Uterus (tissue), 4 donors: ENCODE data around the gene NIPBL. TPM values are rescaled to one million over a fixed set of nuclear protein-coding genes. Genes with fewer than 3 reads are reported as not detected.
"Not testable (repeated sequence)": the region's sequence is repeated elsewhere in the genome, so short reads cannot be mapped to it uniquely, and the experiment has no call there.

ENCODE experiments used
- DNase-seq, 2 donors: peaks; one replicate each; pipeline ENCODE4 v3.0.0-alpha.2; 2019 to 2020
- H3K27ac ChIP-seq, 2 donors: fragments of 200-600 bp; sonication (generic); 1 replicate in 1 of 2; 2 replicates in 1 of 2; pipeline ENCODE4 v1.5.1; 2016 to 2018
- H3K27me3 ChIP-seq, 2 donors: fragments of 200-600 bp; sonication (generic); one replicate each; pipeline ENCODE4 v1.5.1; 2018 to 2019; ENCODE audit warnings: control low read depth in 1 of 2
- H3K36me3 ChIP-seq, 2 donors: fragments of 200-600 bp; sonication (generic); one replicate each; pipeline ENCODE4 v1.5.1; 2019; ENCODE audit warnings: control low read depth in 1 of 2
- H3K4me1 ChIP-seq, 2 donors: fragments of 200-600 bp; sonication (generic); one replicate each; pipeline ENCODE4 v1.5.1; 2018 to 2019; ENCODE audit warnings: control low read depth in 1 of 2
- H3K4me3 ChIP-seq, 2 donors: fragments of 200-600 bp; sonication (generic); 1 replicate in 1 of 2; 2 replicates in 1 of 2; pipeline ENCODE4 v1.5.1; 2018 to 2019; ENCODE audit warnings: mild to moderate bottlenecking in 1 of 2
- H3K9me3 ChIP-seq, 2 donors: fragments of 200-600 bp; sonication (generic); one replicate each; pipeline ENCODE4 v1.5.1; 2019; ENCODE audit warnings: control low read depth in 1 of 2
- CTCF ChIP-seq, 4 experiments: fragments of 200-600 bp in 2 of 4; fragments of 450-650 bp in 2 of 4; sonication (generic) in 2 of 4; IDR thresholded peaks; one replicate each; pipeline ENCODE4 v1.5.1; 2016 to 2019; ENCODE audit warnings: antibody characterized with exemption in 4 of 4, mild to moderate bottlenecking in 2 of 4, moderate library complexity in 1 of 4
- POLR2A ChIP-seq, 2 donors: fragments of 450-650 bp; IDR thresholded peaks; one replicate each; pipeline ENCODE4 v1.6.1; 2016; ENCODE audit warnings: antibody characterized with exemption in 2 of 2, mild to moderate bottlenecking in 1 of 2, moderate library complexity in 1 of 2
- intact Hi-C: fragments of 100-400 bp; cut with DNase I; formaldehyde crosslinking; loops from one replicate; pipeline ENCODE4 v1.15.1; 2023; ENCODE audit warnings: low total_unique reads
- total RNA-seq, 4 donors: library from RNA; depleted of rRNA in 3 of 4; stranded (reverse); fragments of >200 nt in 3 of 4; gene quantifications; one replicate each; pipeline versions ENCODE4 v1.1.0 to v1.2.4, GENCODE V29; 2014 to 2023
- donor health status: DM: yes; HTN: yes; CAD: no.

The NIPBL gene
- total RNA-seq, 4 donors from 2014 or later = 49.7 to 108 (median 72.4) TPM

- H3K27me3 ChIP-seq = no peaks in the 10 kb centered on the region
- no peak for DNase-seq
- H3K27ac ChIP-seq = no peak overlapping the region
- H3K4me1 ChIP-seq = no peaks in the 10 kb centered on the region
- no peaks in the 10 kb centered on the region for H3K9me3 ChIP-seq
- H3K36me3 ChIP-seq = no peaks in the 10 kb centered on the region
- H3K4me3 ChIP-seq = no peak overlapping the region
- TF ChIP-seq POLR2A (IDR thresholded peaks at IDR 0.05) (no peak), CTCF (IDR thresholded peaks at IDR 0.05) (no peak)
- intact Hi-C loops = no loop called here
Measured at GRCh38 chr5:36841677-36842076, 34.9 kb upstream of the NIPBL start.

- Histone ChIP-seq H3K27me3 (no peaks in the 10 kb centered on the region), H3K4me1 (no peaks in the 10 kb centered on the region), H3K36me3 (no peaks in the 10 kb centered on the region), H3K27ac (no peak overlapping the region), H3K9me3 (no peaks in the 10 kb centered on the region), H3K4me3 (no peak overlapping the region)
- TF ChIP-seq POLR2A (IDR thresholded peaks at IDR 0.05) (no peak), CTCF (IDR thresholded peaks at IDR 0.05) (no peak)
- no peak for DNase-seq
- intact Hi-C loops = no loop called here
Measured at GRCh38 chr5:36842087-36842486, 34.5 kb upstream of the NIPBL start.

GRCh38 chr5:36844305-36844704, 32.3 kb upstream of the NIPBL start:
- TF ChIP-seq CTCF (IDR thresholded peaks at IDR 0.05) (no peak), POLR2A (IDR thresholded peaks at IDR 0.05) (no peak)
- intact Hi-C loops = no loop called here
- H3K36me3 ChIP-seq = no peaks in the 10 kb centered on the region
- no peaks in the 10 kb centered on the region for H3K27me3 ChIP-seq
- H3K4me3 ChIP-seq = no peak overlapping the region
- H3K4me1 ChIP-seq = no peaks in the 10 kb centered on the region
- H3K27ac ChIP-seq = no peak overlapping the region
- H3K9me3 ChIP-seq = no peaks in the 10 kb centered on the region
- no peak for DNase-seq

- H3K4me1 ChIP-seq, H3K27ac ChIP-seq, H3K9me3 ChIP-seq, H3K4me3 ChIP-seq, DNase-seq, intact Hi-C loops, H3K27me3 ChIP-seq, H3K36me3 ChIP-seq: not testable (repeated sequence)
Measured at GRCh38 chr5:36848545-36848944, 28.0 kb upstream of the NIPBL start.

- H3K27me3 ChIP-seq, H3K4me3 ChIP-seq, H3K36me3 ChIP-seq, H3K4me1 ChIP-seq, H3K27ac ChIP-seq, intact Hi-C loops, H3K9me3 ChIP-seq, DNase-seq: not testable (repeated sequence)
Measured at GRCh38 chr5:36852903-36853302, 23.7 kb upstream of the NIPBL start.

GRCh38 chr5:36854402-36855140, 22.0 kb upstream of the NIPBL start:
- no peak for DNase-seq
- Histone ChIP-seq H3K4me1 (no peaks in the 10 kb centered on the region), H3K36me3 (no peaks in the 10 kb centered on the region), H3K27me3 (no peaks in the 10 kb centered on the region), H3K27ac (no peak overlapping the region), H3K9me3 (no peaks in the 10 kb centered on the region), H3K4me3 (no peak overlapping the region)
- intact Hi-C loops = no loop called here
- no peak for TF ChIP-seq POLR2A (IDR thresholded peaks at IDR 0.05)
- no peak for TF ChIP-seq CTCF (IDR thresholded peaks at IDR 0.05)
